ENCODE results near the gene GK2.

DNA sequence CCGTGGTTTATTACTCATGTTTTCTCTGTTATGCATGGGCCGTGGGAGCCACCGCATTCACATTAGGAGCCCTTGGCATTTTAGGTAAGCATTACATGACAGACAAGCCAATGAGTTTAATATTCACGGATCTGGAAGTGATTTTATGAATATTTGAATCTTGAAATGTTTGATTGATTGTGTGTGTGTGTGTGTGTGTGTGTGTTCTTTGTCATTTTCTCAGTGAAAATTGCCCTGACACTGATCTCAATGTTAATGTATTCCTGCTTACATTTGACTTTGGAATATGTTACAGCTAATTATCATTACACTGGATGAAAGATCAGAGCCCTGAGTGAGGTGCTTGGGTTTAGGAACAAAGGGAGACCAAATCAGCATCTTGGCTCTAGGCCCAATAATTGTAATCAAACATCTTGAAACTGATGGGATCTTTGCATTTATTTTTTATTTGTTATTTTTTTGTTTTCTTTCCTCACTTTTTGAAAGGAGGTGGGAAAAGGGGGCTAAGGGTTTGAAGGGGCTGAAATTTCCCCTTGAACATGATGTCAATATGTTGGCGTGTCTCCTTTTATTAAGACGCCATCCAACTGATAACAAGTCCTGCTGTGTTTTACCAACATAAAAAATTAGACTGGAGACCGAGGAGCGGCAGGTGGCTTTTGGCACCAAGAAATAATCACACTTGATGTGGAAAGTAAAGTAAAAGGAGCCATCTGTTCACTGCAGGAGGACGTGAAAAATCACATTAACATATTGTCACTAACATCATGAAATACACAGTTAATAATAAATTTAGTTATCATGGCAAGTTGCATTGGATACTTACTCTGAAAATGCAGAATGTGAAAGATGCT is 5.2 kb upstream of the GK2 start:
- TF ChIP-seq ZNF843 (tag by site-specific recombination; IDR thresholded peaks at IDR 0.05): no peak
- TF ChIP-seq, protein P1, sequence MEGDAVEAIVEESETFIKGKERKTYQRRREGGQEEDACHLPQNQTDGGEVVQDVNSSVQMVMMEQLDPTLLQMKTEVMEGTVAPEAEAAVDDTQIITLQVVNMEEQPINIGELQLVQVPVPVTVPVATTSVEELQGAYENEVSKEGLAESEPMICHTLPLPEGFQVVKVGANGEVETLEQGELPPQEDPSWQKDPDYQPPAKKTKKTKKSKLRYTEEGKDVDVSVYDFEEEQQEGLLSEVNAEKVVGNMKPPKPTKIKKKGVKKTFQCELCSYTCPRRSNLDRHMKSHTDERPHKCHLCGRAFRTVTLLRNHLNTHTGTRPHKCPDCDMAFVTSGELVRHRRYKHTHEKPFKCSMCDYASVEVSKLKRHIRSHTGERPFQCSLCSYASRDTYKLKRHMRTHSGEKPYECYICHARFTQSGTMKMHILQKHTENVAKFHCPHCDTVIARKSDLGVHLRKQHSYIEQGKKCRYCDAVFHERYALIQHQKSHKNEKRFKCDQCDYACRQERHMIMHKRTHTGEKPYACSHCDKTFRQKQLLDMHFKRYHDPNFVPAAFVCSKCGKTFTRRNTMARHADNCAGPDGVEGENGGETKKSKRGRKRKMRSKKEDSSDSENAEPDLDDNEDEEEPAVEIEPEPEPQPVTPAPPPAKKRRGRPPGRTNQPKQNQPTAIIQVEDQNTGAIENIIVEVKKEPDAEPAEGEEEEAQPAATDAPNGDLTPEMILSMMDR (tag by site-specific recombination; IDR thresholded peaks at IDR 0.05): no peak
- TF ChIP-seq, protein P2, sequence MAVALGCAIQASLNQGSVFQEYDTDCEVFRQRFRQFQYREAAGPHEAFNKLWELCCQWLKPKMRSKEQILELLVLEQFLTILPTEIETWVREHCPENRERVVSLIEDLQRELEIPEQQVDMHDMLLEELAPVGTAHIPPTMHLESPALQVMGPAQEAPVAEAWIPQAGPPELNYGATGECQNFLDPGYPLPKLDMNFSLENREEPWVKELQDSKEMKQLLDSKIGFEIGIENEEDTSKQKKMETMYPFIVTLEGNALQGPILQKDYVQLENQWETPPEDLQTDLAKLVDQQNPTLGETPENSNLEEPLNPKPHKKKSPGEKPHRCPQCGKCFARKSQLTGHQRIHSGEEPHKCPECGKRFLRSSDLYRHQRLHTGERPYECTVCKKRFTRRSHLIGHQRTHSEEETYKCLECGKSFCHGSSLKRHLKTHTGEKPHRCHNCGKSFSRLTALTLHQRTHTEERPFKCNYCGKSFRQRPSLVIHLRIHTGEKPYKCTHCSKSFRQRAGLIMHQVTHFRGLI (tag by site-specific recombination; IDR thresholded peaks at IDR 0.05): no peak
- TF ChIP-seq, protein P3, sequence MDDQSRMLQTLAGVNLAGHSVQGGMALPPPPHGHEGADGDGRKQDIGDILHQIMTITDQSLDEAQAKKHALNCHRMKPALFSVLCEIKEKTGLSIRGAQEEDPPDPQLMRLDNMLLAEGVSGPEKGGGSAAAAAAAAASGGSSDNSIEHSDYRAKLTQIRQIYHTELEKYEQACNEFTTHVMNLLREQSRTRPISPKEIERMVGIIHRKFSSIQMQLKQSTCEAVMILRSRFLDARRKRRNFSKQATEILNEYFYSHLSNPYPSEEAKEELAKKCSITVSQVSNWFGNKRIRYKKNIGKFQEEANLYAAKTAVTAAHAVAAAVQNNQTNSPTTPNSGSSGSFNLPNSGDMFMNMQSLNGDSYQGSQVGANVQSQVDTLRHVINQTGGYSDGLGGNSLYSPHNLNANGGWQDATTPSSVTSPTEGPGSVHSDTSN (CRISPR knock-in tag; IDR thresholded peaks at IDR 0.05): no peak
- TF ChIP-seq ZNF677 (tag by site-specific recombination; IDR thresholded peaks at IDR 0.05): no peak
- TF ChIP-seq, protein P4, sequence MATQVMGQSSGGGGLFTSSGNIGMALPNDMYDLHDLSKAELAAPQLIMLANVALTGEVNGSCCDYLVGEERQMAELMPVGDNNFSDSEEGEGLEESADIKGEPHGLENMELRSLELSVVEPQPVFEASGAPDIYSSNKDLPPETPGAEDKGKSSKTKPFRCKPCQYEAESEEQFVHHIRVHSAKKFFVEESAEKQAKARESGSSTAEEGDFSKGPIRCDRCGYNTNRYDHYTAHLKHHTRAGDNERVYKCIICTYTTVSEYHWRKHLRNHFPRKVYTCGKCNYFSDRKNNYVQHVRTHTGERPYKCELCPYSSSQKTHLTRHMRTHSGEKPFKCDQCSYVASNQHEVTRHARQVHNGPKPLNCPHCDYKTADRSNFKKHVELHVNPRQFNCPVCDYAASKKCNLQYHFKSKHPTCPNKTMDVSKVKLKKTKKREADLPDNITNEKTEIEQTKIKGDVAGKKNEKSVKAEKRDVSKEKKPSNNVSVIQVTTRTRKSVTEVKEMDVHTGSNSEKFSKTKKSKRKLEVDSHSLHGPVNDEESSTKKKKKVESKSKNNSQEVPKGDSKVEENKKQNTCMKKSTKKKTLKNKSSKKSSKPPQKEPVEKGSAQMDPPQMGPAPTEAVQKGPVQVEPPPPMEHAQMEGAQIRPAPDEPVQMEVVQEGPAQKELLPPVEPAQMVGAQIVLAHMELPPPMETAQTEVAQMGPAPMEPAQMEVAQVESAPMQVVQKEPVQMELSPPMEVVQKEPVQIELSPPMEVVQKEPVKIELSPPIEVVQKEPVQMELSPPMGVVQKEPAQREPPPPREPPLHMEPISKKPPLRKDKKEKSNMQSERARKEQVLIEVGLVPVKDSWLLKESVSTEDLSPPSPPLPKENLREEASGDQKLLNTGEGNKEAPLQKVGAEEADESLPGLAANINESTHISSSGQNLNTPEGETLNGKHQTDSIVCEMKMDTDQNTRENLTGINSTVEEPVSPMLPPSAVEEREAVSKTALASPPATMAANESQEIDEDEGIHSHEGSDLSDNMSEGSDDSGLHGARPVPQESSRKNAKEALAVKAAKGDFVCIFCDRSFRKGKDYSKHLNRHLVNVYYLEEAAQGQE (tag by site-specific recombination; IDR thresholded peaks at IDR 0.05): no peak
- no peak for TF ChIP-seq YY1 (tag by site-specific recombination; IDR thresholded peaks at IDR 0.05)
- TF ChIP-seq, protein P5, sequence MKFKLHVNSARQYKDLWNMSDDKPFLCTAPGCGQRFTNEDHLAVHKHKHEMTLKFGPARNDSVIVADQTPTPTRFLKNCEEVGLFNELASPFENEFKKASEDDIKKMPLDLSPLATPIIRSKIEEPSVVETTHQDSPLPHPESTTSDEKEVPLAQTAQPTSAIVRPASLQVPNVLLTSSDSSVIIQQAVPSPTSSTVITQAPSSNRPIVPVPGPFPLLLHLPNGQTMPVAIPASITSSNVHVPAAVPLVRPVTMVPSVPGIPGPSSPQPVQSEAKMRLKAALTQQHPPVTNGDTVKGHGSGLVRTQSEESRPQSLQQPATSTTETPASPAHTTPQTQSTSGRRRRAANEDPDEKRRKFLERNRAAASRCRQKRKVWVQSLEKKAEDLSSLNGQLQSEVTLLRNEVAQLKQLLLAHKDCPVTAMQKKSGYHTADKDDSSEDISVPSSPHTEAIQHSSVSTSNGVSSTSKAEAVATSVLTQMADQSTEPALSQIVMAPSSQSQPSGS (tag by site-specific recombination; IDR thresholded peaks at IDR 0.05; ENCODE audit: low read depth): no peak
- TF ChIP-seq ZNF707 (tag by site-specific recombination; IDR thresholded peaks at IDR 0.05): no peak

Measured in HEK293 (cell line).